Stimulated activated CD4-positive, alpha-beta T cell treated with anti-CD3 and anti-CD28 coated beads, Interleukin-12 subunit alpha, Interleukin-12 subunit beta, amount 100 ng/mL, for 4 hours (primary cell): ENCODE data around the gene SNX24.
"Not testable (repeated sequence)": the region's sequence is repeated elsewhere in the genome, so short reads cannot be mapped to it uniquely, and the experiment has no call there.

Experiments used
- DNase-seq: peaks from one replicate; pipeline ENCODE4 v3.0.0-alpha.2; 2020

SNX24 gene

GRCh38 chr5:122924719-122925395 lies 79.4 kb downstream of the SNX24 start:
- DNase-seq = no peak

DNA sequence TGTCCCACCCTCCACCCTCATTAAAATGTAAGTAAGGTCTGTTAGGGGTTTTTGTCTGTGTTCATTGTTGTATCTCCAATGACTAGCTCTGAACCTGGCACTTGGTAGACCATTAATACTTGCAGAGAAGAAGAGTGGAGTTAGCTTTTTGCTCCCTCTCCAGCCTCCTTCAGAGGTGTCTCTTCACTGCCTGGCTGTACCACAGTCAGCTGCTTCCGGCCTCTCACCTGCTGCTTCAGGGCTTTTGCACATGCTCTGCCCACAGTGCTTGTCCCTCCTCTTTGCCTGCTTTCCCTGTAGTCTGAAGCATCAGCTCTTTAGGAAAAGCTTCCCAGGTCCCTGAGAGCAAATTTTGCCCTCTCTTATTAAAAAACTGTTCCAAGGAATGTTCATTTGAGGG lies 83.6 kb downstream of the SNX24 start:
- no peak for DNase-seq

GRCh38 chr5:122929980-122930379 lies 84.6 kb downstream of the SNX24 start:
- DNase-seq = no peak

- DNase-seq = no peak
Measured at GRCh38 chr5:122933956-122934355, 88.5 kb downstream of the SNX24 start.

- no peak for DNase-seq
Measured at GRCh38 chr5:122936088-122936487, 90.7 kb downstream of the SNX24 start.

DNA sequence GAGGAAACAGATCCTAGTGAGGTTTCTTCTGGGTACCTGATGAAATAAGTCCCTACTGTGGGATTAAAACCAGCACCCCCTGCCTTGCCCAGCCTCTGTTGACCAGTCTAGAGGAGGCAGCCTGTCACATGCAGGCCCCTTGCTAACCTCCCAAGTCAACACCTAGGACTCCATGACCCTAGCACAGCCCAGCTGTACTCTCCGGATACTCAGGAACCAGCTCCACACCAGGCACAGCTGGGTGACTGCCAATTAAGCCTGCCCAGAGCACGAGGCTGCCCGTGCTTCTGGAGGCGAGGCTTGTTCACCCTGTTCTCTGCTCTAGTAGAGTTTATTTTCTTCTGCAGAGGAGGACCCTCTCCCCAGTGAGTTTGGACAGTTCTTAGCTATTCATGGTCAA lies 92.5 kb downstream of the SNX24 start:
- no peak for DNase-seq

GRCh38 chr5:122940890-122941289 lies 95.5 kb downstream of the SNX24 start:
- no peak for DNase-seq

DNA sequence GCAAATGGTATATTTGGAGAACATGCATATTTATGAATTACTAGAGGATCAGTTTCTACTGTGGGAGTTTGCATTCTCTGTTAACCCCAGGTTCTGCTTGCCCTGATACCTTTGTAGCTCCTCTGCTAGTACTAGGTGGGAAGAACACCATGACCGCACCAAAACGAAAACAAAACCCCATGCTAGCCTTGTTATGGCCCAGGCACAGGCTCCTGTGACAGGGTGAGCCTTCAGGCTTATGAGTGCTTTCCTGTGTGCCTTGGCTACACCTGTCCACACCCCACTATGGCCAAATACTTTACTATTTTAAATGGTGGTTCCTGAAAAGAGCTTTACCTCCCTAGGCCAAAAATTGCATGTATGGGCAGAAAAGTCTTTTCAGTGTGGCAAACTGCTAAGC lies 96.3 kb downstream of the SNX24 start:
- DNase-seq = no peak

GRCh38 chr5:122942164-122942914 lies 96.9 kb downstream of the SNX24 start:
- no peak for DNase-seq

DNA sequence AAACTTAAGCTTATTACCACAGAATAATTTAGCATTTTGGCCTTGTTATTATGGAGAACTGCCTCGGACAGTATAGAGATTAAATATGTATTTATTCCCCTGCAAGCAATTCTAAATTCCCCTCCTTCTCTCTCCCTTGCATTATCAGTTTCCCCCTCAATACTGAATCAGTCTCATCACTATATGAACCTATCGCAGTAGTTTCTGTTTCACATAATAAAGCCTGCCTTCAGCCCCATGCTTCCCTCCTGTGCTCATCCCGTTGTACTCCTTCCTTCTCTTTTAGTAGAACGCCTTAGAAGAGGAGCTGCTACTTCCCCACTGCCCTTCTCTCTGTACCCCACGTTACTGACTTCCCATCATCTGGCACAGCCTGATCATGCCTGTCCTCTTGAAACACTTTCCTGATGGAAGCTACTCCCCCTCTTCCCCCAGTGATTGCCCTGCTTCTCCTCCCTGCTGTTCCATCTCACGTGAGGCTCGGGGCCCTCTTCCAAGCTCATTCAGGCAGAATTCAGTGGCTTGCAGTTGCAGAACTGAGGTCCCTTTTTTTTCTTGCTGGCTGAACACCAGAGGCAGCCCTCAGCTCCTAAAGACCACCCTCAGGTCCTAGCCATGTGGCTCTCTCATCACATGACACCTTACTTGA lies 97.8 kb downstream of the SNX24 start:
- DNase-seq = no peak

- no peak for DNase-seq
Measured at GRCh38 chr5:122944051-122944450, 98.6 kb downstream of the SNX24 start.

DNA sequence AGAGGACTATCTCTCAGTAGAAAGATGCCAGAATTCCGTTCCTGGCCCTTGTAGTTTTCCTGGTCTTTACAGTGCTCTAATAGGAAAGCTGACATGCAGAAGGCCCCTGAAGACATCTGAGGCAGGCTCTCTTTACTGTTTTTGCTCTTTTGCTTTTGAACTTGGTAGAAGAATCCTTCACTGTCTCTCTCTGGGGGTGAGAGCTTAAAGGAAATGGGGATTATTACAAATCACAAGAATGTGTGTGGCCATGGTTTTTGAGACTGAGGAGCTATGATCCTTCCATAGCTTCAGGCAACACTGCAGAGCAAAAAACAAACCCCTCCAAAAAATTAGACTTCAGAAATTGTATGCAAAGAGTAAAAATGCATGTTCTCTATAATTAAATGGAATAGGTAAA lies 102.0 kb downstream of the SNX24 start:
- no peak for DNase-seq

DNA sequence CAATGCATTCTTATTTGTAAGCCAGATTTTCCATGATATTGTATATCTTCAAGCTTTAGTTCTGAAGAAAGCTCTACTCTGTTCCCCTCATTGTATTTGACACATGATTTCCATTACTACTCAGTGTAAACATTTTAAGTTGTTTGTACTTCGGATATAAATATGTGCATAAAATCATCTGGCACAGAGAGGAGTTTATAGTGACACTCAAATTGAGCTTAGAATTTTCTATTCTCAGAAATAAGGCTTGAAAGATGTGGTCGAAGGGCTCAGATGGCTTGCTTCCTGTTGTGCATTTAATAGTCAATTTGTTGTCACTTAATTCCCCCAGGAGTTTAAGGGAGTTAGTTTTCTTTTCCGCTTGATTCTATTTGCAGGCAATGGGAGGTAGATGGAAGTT lies 102.4 kb downstream of the SNX24 start:
- DNase-seq = no peak

DNA sequence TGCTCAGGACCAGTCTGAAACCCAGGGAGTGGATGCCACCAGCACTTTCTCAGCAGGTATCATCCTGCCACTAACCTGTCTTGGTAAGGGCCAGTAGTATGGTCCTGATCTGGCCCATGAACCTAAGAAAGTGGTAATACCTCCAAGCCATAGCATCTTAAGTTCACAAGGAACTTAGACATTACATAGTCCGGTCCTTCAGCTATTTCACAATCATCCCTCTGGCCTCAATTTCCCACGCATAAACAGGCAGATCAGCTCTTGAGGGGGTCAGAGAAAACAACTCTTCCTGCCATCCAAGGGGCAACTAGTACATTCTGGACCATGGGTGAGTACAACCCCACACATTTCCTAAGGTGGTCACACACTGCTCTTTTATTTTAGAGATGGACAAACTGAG lies 102.9 kb downstream of the SNX24 start:
- no peak for DNase-seq

DNA sequence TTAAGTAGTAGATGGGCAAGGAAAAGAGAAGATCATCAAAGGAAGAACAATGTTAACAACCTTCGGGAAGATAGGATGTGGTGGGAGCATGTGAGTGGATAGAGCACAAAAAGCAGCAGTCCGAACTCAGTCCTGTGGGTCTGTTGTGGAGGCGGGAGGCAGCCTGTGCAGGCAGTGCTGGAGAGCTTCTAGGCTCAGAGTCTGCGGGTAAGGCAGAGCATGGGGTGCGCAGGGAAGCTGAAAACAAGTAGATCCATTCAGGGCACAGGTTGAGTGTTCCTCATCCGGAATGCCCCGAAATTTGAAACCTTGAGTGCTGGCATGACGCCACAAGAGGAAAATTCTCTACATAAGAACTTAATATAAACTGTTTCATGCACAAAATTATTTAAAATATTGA lies 106.2 kb downstream of the SNX24 start:
- no peak for DNase-seq

- DNase-seq = no peak
Measured at GRCh38 chr5:122954719-122955118, 109.3 kb downstream of the SNX24 start.

- DNase-seq = no peak
Measured at GRCh38 chr5:122957457-122957856, 112.0 kb downstream of the SNX24 start.

DNA sequence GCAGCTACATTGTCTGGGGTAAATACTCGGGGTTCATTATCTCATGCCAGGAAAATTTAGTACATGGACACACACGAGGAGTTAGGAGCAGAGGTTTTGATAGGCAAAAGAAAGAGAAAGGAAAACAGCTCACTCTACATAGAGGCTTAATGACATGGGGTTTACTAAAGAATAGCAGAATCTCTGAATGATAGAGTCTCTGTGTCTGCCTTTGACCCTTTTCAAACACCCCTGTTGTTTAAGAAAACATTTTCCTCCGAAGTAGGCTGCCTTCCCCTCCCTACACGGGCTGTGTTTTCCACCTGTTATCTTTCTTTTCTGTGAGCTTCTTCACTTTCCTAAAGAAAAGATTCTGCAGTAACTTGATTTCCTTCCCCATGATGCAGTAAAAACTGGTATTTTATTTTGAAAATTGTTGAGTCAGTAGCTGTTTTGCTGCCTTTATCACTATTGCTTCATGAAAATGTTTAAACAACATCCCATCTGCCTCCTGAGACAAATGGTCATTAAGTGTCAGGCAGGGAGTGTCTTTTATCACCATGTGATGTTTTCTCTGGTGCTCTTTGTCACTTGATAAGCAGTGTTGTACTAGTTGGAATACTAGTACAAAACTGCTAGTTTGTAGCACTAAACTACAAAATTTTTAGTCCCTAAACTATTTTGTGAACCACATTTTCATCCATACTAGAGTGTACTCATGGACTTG lies 114.5 kb downstream of the SNX24 start:
- no peak for DNase-seq

- no peak for DNase-seq
Measured at GRCh38 chr5:122963305-122963704, 117.9 kb downstream of the SNX24 start.

GRCh38 chr5:122965111-122965510 lies 119.7 kb downstream of the SNX24 start:
- DNase-seq = no peak

GRCh38 chr5:122967085-122967484 lies 121.7 kb downstream of the SNX24 start:
- no peak for DNase-seq

DNA sequence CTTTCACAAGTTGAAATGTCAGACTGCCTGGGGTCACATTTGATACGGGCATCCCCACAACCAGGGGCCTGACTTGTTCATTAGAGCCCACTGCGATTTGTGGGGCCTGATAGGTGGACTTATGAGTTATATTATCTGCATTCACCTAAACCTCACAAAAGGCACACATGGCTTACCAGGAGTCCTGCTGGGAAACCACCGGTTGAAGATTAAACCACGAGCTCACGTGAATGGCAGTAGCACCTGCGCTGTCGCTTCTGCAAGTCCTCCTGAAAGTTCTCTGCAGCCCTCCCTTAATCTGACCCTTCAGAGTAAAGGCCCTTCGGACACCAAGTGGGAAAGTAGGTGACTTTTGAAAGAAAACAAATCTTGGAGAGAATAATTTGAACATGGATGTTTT lies 122.2 kb downstream of the SNX24 start:
- no peak for DNase-seq

DNA sequence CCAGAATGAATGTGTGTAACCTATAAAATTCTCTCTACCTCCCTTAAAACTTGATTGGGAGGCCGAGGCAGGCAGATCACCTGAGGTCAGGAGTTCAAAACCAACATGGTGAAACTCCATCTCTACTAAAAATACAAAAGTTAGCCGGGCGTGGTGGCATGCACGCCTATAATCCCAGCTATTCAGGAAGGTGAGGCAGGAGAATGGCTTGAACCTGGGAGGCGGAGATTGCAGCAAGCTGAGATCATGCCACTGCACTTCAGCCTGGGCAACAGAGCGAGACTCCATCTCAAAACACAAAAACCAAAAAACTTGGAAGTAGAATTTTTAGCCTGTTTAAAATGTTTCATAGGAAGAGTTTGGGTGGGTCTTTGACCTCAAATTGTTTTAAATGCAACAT lies 122.6 kb downstream of the SNX24 start:
- DNase-seq = not testable (repeated sequence)

GRCh38 chr5:122971333-122971732 lies 125.9 kb downstream of the SNX24 start:
- no peak for DNase-seq
